Stromal cell of bone marrow (primary cell): Measurements from ENCODE around the gene TFAP2A.

Experiments
- DNase-seq: peaks from one replicate; pipeline ENCODE4 v3.0.0-alpha.2; 2012; ENCODE audit warnings: low read depth

TFAP2A gene

GRCh38 chr6:10399451-10399850, 15.4 kb downstream of the TFAP2A start:
- DNase-seq: no peak

GRCh38 chr6:10398446-10399218, 16.2 kb downstream of the TFAP2A start:
- DNase-seq: no peak

GRCh38 chr6:10397756-10398445, 17.0 kb downstream of the TFAP2A start:
- DNase-seq: no peak

DNA sequence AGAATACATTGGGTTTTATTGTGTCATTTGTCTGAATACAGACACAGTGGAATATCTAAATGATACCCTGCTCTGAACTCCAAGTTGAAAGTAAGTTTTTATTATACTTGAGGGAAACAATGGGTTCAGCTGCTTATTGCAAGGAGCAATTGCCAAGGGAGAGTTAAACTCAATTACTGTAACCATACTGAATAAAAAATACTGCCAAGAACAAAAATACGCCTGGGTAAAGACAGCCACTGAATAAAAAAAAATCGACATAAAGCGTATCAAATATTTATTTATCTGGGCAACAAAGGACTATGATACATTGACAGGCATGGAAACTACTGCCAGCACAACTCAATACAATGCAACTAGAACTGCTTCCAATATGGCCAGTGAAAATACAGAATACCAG, 18.1 kb downstream of the TFAP2A start:
- DNase-seq: no peak

DNA sequence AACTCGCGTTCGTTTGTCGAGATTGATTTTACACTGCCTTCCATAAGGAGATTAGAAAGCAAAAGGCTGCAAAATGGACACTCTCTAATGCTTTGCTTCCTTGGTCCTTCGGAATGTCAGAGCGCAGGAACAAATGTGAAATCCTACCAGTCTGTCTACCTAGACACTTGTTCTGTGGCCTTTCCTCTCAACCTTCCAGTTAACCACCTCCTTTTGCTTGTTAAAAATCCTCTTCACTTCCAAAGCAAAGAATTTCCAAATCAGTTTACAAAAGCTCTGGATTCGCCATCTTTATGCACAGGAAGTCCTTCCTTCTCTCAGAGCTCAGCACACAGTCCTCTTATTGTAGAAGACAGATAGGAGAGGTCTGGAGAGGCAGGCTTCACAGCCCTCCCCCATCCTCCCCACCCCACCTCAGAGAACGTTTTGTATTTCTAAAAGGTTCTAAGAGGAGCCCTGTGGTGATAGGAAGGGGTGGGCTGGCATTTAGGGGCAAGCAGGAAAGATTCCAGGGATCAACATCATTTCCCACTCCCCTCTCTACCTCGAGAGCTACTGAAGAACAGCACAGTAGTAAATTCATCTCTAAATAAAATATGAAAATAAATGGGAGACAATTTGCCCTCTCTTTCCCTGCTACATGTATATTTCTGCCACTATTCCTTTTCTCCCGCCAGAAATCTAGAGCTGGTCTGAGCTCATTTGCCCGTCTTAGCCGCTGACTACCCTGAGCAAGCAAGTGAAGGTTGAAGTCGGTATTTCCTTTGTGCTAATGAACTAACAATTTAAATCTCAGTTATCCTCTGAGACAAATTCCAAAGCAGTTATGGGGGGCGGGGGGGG, 18.9 kb downstream of the TFAP2A start:
- no peak for DNase-seq

DNA sequence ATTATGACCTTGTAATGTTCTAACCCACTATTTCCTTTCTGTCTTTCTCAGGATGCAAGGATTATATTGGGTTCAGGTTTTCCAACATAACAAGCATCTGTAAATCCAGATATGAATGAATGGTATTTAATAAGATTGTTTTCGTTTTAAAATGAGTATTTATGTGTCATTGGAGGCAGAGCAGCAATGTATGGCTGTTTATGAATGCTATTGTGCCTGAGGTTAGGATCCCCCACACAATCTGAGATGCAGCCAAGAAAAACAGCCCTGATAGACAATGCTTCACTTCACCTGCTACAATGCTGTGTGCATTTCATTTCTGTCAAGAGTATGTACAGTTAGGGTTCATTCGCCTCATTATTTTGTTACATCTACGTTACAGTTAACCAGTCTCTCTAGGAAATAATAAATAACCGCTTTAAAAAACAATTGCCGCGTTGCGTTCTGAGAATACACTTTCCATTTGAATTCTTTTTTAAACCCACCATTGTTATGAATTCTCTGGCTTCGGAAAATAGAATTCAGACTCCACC, 19.6 kb downstream of the TFAP2A start:
- DNase-seq: no peak

DNA sequence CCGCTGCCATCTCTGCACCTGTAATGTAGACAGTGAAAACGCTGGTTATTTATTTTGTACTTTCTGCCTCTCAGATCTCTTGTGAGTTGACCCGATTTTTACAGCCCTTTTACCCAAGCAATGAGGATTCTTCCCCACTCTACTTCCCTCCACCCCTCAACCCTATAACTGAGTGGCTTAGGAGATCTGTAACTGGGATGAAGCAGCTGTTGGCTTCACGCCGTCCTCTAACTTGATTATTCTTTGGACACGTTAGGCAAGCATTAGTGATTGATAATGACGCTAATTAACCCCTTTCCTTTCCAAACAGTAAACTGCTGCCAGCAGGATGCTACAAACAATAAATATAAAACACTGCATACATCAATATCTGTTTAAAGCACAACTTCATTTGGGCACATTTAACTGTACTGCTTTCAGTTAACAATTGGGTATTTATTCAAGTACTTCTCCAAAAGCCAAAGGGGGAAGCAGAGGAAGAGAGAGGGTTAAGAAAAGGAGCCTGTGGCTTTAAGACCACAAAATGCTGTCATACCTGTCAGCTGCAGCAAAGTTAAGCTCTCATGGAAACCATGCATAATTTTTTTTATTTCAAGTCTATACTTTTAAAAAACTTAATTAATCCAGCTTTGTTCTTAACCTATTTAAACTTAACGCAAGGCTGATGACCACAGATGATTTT, 21.2 kb downstream of the TFAP2A start:
- DNase-seq: no peak

GRCh38 chr6:10391799-10392198, 23.1 kb downstream of the TFAP2A start:
- no peak for DNase-seq

DNA sequence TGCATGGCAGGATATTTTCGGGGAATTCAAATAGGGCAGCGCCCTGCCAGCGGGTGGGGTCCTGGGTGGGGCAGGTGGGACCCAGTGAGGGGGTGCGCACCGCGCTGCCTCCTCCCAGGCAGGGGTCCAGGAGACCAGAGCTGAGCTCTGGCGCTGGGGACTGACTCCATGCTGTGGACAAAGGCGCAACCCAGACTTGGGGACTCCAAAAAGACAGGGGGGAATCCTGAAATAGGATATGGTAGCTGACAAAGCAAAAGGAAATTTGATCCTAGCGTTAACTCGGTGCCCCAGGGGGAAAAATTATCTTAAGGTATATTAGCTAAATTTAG, 23.6 kb downstream of the TFAP2A start:
- DNase-seq: no peak

DNA sequence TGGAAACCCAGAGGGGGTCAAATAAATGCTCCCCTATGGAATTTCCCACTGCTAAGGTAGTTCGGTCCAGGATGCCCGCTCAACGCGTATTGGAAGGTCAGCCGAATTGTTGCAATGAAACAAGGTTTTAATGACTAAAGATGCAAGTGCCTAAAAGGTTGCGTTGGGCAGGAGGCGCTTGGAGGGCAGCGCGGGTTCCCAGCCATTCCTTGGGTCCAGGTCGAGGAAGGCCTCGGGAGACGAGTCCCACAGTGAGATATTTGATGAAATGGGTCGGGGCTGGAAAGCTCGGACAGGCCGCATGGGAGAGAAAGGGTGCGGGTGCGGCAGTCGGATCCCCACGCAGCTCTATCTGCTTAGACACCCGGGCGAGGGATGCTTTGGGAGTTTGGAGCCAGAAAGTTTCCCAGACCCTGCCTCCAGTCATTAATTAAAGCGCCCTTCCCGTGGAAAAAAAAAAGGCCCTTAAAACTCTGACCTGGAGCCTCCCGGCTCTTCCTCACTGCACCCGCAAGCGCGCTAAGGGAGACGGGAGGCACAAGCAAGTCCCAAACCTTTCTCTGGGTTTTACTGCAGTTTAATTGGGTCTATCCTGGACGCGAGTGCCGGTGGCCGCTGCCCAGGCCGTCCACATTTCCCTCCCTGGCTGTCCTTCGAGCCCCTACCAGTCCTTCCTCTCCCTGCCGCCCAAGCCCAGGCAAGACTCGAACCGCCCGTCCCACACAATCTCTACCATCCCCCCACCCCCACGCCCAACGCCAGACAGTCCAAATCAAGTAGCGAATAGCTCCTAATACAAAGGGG, 24.2 kb downstream of the TFAP2A start:
- DNase-seq: no peak

DNA sequence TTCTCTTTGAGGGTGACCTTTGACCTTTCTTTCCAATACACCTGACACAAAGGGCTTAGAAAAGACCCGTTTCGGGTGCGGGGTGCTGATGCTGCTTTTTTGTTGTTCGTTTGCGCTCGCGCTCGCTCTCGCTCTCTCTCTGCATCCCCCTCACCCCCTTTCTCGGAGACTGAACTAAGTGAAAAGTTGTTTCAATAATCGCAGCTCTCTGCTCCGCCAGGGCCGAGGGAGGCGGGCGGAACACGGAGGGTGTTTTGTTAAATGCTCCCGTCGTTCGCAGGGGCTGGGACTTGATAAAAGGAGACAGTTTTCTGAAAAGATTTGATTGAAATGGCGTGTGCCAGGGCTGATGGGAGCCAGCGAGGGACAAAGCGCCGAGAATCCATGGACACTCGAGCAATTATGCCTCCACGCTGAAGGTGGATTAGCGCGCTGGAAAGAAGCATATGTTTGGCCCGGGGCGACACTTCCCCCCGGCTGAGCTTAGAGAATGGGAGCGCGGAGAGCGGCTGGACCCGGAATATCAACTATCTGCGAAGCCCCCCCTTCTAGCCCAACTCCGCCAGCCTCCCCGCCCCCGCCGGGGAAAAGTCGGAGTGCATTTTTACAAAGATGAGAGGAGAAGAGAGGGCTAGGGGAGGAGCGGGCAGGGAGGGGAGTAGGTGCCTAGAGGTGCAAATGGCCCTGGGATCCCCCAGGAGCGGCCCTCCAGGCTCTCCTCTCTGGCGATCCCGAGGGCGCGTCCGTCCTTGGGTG, 25.0 kb downstream of the TFAP2A start:
- DNase-seq: no peak

DNA sequence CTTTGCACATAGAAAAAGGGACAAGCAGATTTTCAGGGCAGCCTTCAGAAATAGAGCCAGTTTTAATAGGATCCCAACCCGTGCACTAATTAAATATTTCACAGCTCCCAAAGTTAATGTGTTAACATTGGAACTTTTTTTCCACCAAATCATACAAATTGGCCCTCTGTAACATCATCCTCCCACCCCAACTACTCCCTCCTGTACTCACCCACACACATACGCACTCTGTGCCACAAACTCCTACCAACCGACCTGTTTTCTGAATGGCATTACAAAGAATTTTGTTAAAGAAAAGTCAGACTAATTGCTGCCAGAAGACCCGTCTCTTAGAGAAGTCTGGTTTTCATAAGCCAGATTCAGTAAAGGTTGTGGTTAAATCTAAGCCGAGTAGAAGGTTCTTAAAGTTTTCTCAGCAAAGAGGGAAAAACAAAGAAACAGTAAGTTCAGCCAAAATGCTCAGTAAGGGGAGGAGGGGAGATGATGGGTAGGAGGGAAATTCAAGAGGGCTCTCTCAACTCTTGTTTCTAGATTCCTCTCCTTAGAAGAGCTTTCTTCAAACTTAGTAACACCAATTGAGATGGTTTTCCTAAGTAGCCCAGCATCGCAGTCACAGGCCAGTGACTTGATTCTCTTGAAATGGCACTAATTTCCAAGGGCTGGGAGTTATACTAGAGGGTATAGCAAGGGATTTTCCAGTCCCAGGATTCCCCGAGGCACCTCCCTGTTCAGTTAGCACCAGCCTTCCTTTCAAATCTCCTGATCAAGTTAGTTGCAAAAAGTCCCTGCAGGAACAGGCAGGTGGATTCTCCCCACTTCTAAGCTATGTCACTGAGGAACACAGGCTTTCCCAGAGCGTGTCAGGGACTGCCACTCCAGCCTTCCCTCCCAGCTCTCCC, 27.9 kb downstream of the TFAP2A start:
- DNase-seq: no peak

GRCh38 chr6:10386220-10386619, 28.7 kb downstream of the TFAP2A start:
- no peak for DNase-seq

DNA sequence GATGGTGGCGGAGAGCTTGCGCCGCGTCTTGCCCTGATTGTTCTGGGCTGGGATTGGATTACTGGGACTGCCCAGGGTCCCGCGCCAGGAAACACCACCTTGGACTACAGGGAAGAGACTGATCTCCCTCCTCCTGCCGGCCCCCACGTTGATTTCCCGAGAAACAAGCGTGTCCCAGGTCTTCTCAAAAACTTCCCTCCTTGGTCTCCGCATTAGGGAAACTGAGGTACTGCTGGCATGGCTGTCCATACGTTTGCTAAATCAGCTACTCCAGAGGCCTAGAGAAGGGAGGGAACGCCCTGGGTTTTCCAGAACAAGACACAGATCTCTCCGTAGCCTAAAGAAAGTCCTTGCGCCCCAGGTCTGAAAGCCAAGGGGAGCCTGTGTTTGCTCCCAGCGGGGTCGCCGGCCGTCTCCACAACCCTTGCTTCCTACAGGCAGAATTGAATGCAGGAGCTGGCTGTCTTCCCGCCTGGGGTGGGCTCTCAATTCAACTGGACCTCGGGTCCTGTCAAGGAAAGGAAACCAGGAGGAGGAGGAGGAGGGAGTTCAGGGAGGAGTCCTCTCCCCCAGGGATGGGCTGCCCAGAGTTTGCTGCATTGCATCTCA, 29.2 kb downstream of the TFAP2A start:
- no peak for DNase-seq

GRCh38 chr6:10384610-10385523, 30.0 kb downstream of the TFAP2A start:
- no peak for DNase-seq

DNA sequence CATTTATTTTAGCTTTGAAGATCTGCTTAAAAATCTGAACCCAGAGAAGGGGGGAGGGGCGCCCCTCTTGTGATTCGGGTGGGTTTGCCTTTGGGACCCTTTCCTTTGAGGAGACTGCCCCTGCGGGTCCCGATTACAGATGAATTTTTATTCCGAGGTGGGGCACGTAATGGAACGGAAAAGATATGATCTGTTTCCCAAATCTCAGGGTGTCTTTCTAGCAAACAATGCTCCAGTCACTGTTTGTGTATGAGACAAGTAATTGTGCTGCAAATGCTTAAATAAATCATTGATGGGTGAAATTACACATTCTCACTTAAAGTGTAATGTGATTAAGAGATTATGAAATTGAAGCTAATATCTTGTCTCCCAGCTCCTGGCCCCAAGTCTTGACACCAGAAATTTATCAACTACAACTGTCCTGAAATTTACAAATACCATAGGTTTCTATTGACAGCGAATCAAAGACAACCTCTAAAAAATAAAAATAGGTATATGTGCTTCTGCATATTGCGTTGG, 30.7 kb downstream of the TFAP2A start:
- DNase-seq: no peak

- no peak for DNase-seq
Measured at GRCh38 chr6:10383331-10384090, 31.4 kb downstream of the TFAP2A start.
